Eye (tissue), 1 donor: ENCODE data around the gene PMAIP1.

Source experiments
- DNase-seq: peaks from one replicate; pipeline ENCODE4 v3.0.0-alpha.2; 2015

Gene PMAIP1

GRCh38 chr18:59916746-59917145 lies 16.9 kb downstream of the PMAIP1 start:
- DNase-seq: no peak

- no peak for DNase-seq
Measured at GRCh38 chr18:59917422-59917821, 17.6 kb downstream of the PMAIP1 start.

GRCh38 chr18:59918320-59918755 lies 18.5 kb downstream of the PMAIP1 start:
- DNase-seq: peak; percentile 64

- no peak for DNase-seq
Measured at GRCh38 chr18:59918997-59919396, 19.2 kb downstream of the PMAIP1 start.

- no peak for DNase-seq
Measured at GRCh38 chr18:59921384-59921891, 21.6 kb downstream of the PMAIP1 start.

- no peak for DNase-seq
Measured at GRCh38 chr18:59923539-59924196, 23.9 kb downstream of the PMAIP1 start.

GRCh38 chr18:59926131-59926530 lies 26.3 kb downstream of the PMAIP1 start:
- no peak for DNase-seq

GRCh38 chr18:59927246-59927825 lies 27.5 kb downstream of the PMAIP1 start:
- no peak for DNase-seq

- no peak for DNase-seq
Measured at GRCh38 chr18:59928201-59928600, 28.4 kb downstream of the PMAIP1 start.

GRCh38 chr18:59929621-59930295 lies 30.0 kb downstream of the PMAIP1 start:
- no peak for DNase-seq

GRCh38 chr18:59932401-59932800 lies 32.6 kb downstream of the PMAIP1 start:
- DNase-seq: no peak

- no peak for DNase-seq
Measured at GRCh38 chr18:59938676-59939075, 38.9 kb downstream of the PMAIP1 start.

GRCh38 chr18:59939127-59939526 lies 39.3 kb downstream of the PMAIP1 start:
- DNase-seq: no peak

- no peak for DNase-seq
Measured at GRCh38 chr18:59940068-59940467, 40.3 kb downstream of the PMAIP1 start.

GRCh38 chr18:59941331-59941730 lies 41.5 kb downstream of the PMAIP1 start:
- DNase-seq: no peak

GRCh38 chr18:59942601-59943000 lies 42.8 kb downstream of the PMAIP1 start:
- DNase-seq: no peak

GRCh38 chr18:59945544-59945943 lies 45.7 kb downstream of the PMAIP1 start:
- DNase-seq: no peak

- no peak for DNase-seq
Measured at GRCh38 chr18:59950215-59950944, 50.6 kb downstream of the PMAIP1 start.

- DNase-seq: no peak
Measured at GRCh38 chr18:59951591-59951990, 51.8 kb downstream of the PMAIP1 start.

- no peak for DNase-seq
Measured at GRCh38 chr18:59952283-59953007, 52.6 kb downstream of the PMAIP1 start.
